Fibroblast of skin of right biceps (primary cell): ENCODE data around the gene GCDH.
"Not testable (repeated sequence)": the region's sequence is repeated elsewhere in the genome, so short reads cannot be mapped to it uniquely, and the experiment has no call there.

Experiments
- DNase-seq: peaks from one replicate; pipeline ENCODE4 v3.0.0-alpha.2; 2013

Gene GCDH

DNA sequence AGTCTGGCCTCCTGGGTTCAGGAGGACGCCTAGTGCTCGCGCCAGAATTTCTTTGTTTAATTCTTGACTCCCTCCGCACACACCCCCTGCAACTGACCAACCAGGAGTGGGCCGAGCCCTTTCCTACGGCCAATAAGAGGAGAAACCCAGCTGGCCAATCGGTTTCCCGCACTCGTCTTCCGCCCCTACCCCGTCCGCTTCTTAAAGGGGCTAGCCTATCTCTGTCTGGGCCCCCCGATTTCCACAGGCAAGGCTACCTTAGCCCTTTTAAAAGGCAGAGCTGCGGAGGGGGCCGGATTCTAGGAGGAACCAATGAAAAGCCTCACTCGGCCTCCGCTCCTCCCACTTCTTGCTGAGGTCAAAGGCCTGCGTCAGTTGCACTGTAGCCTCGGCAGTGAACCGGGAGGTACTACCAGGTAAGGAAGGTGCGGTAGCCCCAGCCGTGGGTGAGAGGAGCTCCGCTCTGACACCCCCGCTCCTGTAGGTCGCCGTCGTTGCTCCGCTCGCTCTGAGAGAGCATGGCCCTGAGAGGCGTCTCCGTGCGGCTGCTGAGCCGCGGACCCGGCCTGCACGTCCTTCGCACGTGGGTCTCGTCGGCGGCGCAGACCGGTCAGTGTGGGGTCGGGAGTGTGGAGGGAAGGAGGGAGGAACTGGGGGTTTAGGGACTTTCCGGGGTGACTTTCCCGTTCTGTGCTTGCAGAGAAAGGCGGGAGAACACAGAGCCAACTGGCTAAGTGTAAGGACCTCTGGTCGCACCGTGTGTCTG, at the start of gene GCDH:
Gene GCDH (plus strand): TSS at position 374 of the 766 bp plus-strand sequence. CDS start 145 bp downstream, at position 519.
- DNase-seq = peak; percentile 99

DNA sequence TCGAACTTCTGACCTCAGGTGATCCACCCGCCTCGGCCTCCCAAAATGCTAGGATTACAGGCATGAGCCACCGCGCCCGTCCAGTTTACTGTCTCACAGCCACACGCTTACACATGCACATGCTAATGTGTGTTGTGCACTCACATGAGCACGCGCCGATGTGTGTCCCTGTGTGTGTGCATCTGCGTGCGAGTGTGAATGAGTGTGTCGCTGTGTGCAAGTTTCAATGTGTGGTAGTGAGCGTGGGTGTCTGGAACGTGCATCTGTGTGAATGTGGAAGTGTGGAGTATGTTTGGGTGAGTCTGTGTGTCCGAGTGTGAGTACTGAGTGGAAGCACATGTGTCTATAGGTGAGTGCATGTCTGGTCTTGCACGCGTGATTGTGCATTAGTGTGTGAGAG, 48.4 kb upstream of the GCDH start:
- no peak for DNase-seq

DNA sequence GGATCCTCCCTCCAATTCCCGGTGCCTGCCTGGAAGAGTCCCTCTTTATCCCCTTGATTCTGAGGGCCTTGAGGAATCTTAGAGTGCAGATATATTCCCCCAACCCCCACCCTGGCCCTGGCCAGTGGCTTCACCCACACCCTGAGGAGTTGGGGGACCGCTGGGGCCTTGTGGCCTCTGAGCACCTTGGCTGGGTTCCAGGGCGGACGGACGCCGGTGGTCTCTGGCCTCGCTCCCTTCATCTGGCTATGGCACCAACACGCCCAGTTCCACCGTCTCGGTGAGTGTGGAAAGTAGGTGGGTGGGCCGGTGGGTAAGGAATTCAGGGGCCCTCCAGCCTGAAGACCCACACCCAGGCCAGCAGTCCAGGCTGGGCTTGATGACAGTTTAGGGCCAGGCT, 47.6 kb upstream of the GCDH start:
- no peak for DNase-seq

DNA sequence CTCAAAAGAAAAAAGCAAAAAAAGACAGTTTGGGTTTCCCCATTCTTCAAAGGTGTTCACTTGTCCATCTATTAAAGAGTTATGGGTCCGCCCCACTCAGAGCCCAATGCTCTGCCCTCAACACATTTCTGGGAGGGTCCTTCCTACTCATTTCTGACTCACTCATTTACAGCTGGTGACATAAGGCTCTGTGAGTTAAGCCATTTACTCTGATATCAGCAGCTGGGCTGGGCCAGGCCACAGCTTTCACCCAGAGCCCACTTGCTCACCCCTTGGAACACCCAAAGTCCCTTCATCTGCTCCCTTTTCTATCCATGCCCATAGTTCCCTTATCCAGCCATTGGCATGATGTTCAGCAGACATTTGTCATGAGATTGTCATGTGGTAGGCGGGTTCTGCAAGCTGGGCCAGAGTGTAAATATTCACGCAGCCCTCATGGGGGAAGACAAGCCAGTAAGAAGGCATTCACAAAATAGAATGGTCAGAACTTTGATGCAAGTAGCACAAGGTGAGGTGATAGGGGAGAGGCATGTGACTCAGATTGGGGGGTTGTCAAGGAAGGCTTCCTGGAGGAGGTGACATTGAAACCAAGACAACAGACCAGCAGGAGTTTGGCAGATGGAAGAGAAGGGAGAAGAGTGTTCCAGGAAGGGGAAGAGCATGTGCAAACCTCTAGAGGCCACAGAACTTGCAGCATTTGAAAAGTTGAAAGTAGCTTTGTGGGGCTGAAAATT, 46.8 kb upstream of the GCDH start:
- no peak for DNase-seq

DNA sequence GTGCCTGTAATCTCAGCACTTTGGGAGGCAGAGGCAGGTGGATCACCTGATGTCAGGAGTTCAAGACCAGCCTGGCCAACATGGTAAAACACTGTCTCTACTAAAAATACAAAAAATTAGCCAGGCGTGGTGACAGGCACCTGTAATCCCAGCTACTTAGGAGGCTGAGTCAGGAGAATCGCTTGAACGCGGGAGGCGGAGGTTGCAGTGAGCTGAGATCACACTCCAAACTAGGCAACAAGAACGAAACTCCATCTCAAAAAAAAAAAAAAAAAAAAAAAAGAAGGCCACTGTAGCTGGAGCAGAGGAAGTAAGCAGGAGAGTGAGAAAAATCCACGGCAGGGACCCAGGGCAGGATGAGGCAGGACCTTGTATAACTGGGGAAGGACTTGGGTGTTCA, 44.3 kb upstream of the GCDH start:
- not testable (repeated sequence) for DNase-seq

DNA sequence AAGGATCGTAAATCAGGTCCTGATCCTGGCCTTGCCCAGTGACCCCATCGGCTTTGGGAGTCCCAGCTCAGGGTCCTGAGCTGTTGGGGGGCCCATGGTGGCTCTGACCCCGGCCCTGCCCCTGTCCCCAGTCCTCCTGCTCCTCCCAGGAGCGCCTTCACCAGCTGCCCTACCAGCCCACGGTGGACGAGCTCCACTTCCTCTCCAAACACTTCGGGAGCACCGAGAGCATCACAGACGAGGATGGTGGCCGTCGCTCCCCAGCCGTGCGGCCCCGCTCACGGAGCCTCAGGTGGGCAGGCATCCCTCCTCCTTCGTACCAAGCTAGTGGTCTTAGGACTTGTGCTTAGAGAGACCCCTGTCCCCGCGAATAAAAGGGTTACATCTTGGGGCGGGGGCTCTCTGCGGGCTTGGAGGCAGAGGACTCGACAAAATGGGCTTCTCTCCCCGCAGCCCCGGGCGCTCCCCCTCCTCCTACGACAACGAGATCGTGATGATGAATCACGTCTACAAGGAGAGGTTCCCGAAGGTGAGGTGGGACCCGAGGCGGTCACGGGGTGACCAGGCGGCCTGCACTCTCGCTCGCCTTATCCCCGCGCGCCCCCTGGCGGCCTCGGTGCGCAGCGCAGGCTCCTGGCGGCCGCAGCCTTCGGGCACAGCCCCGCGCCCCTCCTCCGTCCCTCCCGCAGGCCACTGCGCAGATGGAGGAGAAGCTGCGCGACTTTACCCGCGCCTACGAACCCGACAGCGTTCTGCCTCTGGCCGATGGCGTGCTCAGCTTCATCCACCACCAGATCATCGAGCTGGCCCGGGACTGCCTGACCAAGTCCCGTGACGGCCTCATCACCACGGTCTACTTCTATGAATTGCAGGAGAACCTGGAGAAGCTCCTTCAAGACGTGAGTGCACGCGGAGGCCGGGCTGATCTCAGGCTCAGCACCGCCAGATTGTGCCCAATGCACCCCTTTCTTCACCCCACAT, 43.5 kb upstream of the GCDH start:
- DNase-seq = peak; percentile 74

DNA sequence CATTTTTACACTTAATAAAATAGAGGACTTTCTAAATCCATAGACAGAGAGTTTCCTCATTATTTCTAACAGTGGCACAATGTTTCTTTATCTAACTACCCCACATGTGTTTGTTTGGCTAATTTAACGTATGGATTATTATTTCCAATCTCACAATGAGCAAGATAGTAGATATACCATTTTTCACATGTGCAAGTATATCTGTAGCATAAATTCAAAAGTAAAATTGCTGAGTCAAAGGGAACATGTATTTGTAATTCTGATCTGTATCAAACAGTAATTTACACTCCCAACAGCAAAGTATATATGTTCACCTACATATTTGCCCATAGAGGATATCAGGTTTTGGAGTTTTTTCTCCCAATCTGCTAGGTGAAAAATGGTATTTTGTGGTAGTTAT, 34.3 kb upstream of the GCDH start:
- DNase-seq = no peak

DNA sequence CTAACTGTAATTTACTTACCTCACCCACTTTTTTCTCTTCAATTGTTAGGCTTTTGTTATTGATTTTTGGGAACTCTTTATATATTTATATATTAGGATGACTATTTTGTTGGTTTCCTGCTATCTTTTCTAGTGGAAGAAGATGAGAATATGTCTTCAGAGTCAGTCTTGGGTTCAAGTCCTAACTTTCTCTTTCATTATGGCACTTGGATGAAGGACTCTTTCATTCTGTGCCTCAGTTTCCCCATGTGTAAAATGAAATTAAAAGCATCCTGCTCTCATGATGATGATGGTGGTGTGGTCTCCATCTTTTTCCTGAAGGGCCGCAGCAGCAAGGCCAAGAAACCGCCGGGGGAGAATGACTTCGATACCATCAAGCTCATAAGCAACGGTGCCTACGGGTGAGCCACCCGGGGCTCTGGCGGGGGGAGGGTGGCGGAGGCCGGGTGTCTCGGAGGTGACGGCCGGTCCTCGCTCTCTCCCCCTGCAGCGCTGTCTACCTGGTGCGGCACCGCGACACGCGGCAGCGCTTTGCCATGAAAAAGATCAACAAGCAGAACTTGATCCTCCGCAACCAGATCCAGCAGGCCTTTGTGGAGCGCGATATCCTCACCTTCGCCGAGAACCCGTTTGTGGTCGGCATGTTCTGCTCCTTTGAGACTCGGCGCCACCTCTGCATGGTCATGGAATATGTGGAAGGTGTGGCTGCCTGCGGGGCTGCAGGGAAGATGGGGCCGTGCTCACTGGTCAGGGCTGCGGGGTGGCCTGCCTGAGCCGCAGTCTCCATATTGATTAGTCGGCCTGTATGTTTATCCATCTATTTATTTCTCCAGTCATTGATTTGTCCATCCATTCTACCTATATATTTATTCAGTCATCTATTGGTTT, 32.7 kb upstream of the GCDH start:
- DNase-seq = no peak

DNA sequence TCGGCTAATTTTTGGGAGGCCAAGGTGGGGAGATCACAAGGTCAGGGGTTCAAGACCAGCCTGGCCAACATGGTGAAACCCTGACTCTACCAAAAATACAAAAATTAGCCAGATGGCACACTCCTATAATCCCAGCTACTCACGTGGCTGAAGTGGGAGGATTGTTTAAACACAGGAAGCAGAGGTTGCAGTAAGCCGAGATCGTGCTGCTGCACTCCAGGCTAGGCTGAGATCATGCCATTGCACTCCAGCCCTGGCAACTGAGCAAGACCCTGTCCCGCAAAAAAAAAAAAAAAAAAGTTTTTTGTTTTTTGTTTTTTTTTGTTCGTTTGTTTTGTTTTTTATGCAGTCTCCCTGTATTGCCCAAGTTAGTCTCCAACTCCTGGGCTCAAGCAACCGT, 31.4 kb upstream of the GCDH start:
- no peak for DNase-seq

DNA sequence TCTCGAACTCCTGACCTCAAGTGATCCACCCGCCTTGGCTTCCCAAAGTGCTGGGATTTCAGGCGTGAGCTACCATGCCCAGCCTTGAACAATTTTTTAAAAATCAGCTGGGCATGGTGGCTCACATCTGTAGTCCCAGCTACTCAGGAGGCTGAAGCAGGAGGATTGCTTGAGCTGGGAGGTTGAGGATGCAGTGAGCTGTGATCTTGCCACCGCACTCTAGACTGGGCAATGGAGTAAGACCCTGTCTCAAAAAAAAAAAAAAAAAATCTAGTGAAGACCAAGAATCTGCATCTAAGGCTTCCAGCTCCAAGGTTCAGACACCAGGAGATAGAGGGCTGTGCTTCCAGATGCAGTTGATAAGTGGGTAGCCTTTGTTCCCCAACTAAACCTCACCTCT, 26.8 kb upstream of the GCDH start:
- no peak for DNase-seq

DNA sequence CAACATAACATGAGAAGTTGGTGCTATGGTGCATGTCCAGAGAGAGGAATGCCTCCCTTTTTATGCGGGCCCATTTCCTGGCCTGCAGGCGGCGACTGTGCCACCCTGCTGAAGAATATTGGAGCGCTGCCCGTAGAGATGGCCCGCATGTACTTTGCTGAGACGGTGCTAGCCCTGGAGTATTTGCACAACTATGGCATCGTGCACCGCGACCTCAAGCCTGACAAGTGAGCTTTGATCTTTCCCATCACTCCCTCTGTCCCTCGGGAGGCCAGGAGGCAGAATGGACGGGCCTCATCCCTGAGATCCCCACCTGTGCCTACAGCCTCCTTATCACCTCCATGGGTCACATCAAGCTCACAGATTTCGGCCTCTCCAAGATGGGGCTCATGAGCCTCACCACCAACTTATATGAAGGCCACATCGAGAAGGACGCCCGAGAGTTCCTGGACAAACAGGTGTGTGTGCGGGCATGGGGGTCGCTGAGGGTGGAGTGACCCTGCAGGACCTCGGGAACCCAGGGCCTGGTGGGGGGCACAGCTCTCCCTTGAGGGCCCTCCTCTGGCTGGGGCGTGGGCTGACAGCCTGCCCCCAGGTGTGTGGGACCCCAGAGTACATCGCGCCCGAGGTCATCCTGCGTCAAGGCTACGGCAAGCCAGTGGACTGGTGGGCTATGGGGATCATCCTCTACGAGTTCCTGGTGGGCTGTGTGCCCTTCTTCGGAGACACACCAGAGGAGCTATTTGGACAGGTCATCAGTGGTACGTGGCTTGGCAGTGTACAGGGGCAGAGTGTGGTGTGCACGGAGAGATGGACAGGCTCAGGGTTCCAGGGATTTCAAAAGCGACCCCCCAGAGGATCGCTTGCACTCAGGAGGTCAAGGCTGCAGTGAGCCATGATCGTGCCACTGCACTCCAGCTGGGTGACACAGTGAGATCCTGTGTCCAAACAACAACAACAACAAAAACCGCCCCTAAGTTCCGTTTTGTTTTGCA, 25.9 kb upstream of the GCDH start:
- DNase-seq = no peak

DNA sequence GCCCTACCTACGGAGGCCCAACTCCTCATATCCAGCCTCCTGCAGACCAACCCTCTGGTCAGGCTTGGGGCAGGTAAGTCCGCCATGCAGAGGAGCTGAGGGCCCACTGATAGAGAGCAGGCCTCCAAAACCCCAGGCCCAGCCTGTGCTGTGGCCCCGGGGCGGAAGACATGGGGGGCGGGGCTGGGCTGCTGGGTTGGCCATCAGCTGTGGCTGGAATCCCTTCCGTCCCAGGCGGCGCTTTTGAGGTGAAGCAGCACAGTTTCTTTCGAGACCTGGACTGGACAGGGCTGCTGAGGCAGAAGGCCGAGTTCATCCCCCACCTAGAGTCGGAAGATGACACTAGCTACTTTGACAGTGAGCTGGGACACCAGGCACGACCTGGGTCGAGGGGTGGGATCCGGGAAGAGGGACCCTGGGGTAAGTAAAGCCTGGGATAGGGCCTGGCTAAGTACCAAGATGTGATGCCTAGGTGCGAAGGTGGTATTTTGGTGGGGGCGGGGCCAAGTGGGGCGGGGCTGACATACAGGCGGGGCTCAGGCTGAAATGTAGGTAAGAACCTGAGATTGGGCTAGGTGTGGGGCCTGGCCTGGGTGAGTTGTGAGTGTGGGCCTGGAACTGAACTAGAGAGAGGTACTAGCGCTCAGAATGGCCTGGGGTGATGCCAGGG, 25.1 kb upstream of the GCDH start:
- no peak for DNase-seq

DNA sequence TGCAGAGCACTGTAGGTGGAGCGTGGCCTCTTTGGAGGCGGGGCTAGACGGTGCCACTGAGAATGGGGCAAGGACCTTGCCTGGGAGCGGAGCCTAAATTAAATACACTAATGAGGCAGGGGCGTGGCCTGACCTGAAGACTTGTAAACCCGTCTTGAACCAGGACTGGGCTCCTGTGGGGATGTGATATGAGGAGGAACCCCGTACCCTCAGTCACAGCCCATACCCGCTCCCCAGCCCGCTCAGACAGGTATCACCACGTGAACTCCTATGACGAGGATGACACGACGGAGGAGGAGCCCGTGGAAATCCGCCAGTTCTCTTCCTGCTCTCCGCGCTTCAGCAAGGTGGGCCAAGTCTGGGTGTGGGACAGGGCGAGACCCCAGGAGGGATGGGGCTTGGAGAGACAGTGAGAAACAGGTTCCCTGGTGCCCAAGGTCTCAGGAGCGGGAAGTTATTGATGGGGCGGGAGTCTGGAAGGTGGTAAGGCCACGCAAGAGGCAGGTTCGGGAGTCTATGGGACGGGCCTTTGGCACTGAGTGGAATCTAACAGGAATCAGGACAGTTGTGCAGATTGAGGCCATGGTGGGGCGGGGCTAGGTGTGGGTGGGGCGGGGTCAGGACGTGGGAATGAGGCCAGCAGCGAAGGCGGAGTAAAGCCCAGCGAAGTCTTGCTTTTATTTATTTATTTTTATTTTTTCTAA, 24.4 kb upstream of the GCDH start:
- no peak for DNase-seq

DNA sequence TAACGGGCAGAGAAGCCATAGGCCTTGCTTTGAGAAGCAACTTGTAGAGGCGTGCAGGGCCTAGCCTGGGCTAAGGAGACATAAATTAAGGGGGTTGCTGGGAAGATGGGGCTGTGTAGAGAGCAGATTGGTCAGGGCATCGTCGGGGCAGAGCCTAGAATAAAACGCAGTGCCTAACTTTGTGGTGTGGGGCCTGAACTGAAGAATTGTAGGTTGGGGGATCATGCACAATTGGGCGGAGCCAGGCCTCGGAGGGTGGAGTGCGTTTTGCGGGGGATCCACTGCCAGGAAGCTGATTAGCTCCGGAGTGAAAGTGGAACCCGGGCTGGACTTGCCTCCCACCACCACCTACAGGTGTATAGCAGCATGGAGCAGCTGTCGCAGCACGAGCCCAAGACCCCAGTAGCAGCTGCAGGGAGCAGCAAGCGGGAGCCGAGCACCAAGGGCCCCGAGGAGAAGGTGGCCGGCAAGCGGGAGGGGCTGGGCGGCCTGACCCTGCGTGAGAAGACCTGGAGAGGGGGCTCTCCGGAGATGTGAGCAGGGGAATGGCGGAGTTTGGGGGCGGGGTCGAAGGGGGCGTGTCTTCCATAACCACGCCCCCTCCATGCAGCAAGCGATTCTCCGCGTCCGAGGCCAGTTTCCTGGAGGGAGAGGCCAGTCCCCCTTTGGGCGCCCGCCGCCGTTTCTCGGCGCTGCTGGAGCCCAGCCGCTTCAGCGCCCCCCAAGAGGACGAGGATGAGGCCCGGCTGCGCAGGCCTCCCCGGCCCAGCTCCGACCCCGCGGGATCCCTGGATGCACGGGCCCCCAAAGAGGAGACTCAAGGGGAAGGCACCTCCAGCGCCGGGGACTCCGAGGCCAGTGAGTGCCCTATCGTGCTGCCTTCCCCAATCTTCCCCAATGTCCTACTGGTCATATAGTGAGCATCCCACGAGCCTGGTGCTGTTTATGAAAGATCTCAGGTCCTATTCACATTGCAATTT, 23.6 kb upstream of the GCDH start:
- DNase-seq = peak; percentile 61

DNA sequence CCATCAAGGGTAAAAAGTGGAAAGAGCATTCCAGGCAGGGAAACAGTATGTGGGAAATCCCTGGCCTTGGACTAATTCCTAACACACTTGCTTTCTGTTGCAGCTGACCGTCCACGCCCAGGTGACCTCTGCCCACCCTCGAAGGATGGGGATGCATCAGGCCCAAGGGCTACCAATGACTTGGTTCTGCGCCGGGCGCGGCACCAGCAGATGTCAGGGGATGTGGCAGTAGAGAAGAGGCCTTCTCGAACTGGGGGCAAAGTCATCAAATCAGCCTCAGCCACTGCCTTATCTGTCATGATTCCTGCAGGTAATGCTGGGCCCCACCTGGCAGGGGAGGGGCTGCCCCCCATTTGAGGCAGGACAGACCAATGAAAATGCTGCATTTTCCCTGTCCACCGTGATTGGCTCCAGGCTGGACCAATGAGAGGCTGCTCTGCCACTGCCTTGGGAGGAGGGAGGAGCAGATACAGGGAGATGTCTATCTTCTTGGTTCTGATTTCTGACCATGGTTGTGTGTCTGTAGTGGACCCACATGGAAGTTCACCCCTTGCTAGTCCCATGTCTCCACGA, 22.3 kb upstream of the GCDH start:
- peak; percentile 28 for DNase-seq

DNA sequence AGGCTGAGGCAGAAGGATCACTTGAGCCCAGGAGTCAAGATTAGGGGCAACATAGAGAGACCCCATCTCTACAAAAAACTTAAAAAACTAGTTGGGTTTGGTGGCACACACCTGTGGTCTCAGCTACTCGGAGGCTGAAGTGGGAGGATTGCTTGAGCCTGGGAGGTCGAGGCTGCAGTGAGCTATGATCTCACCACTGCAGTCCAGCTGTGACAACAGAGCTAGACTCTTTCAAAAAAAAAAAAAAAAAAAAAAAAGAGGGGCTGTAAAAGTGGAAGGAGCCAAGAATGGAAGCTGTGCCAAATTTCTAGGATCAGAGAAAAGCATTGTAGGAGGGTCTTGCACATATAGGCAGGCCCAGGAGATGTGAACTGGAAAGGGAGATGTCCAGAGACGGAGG, 19.3 kb upstream of the GCDH start:
- DNase-seq = no peak

DNA sequence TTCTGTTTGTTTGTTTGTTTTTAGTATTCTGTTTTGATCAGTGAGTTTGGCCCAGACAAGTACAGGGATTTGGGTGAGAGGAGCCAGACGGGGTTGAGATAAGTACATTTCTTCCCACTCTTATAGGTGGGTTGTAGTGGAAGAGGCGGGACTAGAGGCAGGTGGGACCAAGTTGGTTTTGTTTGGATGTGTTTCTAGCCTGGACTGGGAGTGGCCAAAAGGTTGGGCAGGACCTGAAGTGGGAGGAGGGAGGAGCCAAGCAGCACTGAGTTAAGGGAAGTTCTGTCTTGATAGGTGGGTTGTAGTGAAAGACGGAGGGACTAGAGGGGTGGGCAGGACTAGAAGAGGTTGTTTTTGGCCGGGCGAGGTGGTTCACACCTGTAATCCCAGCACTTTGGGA, 18.7 kb upstream of the GCDH start:
- DNase-seq = no peak
